Neural progenitor cell (in vitro differentiated cells): ENCODE measurements around the gene HTT.

Experiments used
- CTCF ChIP-seq: fragments of 200-600 bp; sonication (generic); IDR thresholded peaks from 2 replicates; pipeline ENCODE4 v1.5.1; 2017; ENCODE audit warnings: antibody characterized with exemption, mild to moderate bottlenecking
- EZH2 ChIP-seq: fragments of 200-600 bp; sonication (generic); IDR thresholded peaks from 2 replicates; pipeline ENCODE4 v1.6.1; 2017; ENCODE audit warnings: antibody characterized with exemption, mild to moderate bottlenecking, moderate library complexity

DNA sequence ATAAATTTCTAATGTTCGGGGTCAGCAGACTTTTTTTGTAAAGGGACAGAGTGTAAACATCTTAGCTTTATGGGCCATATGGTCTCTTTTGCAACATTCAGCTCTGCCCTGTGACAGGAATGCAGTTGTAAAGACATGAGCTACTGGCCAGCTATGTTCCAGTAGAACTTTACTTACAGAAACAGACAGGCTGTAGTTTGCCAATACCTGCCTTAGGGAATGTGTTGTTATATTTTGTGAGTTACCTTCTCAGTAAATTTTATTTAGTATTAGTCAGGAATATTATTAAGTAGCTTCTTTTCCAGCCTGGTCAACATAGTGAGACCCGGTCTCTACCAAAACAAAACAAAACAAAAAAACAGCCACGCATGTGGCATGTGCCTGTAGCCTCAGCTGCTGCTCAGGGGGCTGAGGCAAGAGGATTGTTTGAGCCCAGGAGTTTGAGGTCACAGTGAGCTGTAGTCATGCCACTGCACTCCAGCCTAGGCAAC, 48.7 kb downstream of the HTT start:
- TF ChIP-seq EZH2, result no peak
- no peak for TF ChIP-seq CTCF
